Activated B cell treated with CpG ODN at 0.5 μM for 24 hours (primary cell): ENCODE results near the gene MKLN1. TPM values are rescaled to one million over a fixed set of nuclear protein-coding genes. Genes with fewer than 3 reads are reported as not detected.
"Not testable (repeated sequence)": the region's sequence is repeated elsewhere in the genome, so short reads cannot be mapped to it uniquely, and the experiment has no call there.

Source experiments
- ATAC-seq: fragments of 200-7000 bp; cut with Tn5 transposase; one replicate; pipeline ENCODE4 v1.10.0; 2021; ENCODE audit warnings: low read depth, mild to moderate bottlenecking, moderate library complexity
- CTCF ChIA-PET: fragments of 350-600 bp; sonication (Branson Sonifier 250); formaldehyde crosslinking; loops from one replicate; lab custom pipeline; 2021; ENCODE audit warnings: antibody characterized with exemption; lab: Charles Lee
- POLR2A ChIA-PET: fragments of 350-600 bp; sonication (Branson Sonifier 250); formaldehyde crosslinking; loops from one replicate; lab custom pipeline; 2021; ENCODE audit warnings: antibody characterized with exemption; lab: Charles Lee
- DNase-seq: peaks from one replicate; pipeline ENCODE4 v3.0.0; 2022
- H3K27ac Mint-ChIP-seq: one replicate; pipeline ENCODE4 v1.8.0; 2020; ENCODE audit warnings: mixed read lengths
- H3K27me3 Mint-ChIP-seq: one replicate; pipeline ENCODE4 v1.8.0; 2021; ENCODE audit warnings: mixed read lengths
- H3K36me3 Mint-ChIP-seq: one replicate; pipeline ENCODE4 v1.8.0; 2021; ENCODE audit warnings: low read depth, mixed read lengths
- H3K4me1 Mint-ChIP-seq: one replicate; pipeline ENCODE4 v1.8.0; 2021; ENCODE audit warnings: mixed read lengths
- H3K4me3 Mint-ChIP-seq: one replicate; pipeline ENCODE4 v1.8.0; 2020; ENCODE audit warnings: mild to moderate bottlenecking, mixed read lengths
- H3K9me3 Mint-ChIP-seq: one replicate; pipeline ENCODE4 v1.8.0; 2020; ENCODE audit warnings: mixed read lengths
- CTCF ChIP-seq: fragments of 200-600 bp; IDR thresholded peaks from one replicate; pipeline ENCODE4 v1.8.0; 2022; ENCODE audit warnings: antibody characterized with exemption, mild to moderate bottlenecking
- intact Hi-C: fragments of 100-400 bp; cut with micrococcal nuclease; formaldehyde crosslinking; loops from one replicate; pipeline ENCODE4 v1.15.1; 2024
- total RNA-seq: library from RNA; stranded (reverse); gene quantifications from 2 replicates; pipeline ENCODE4 v1.2.3, GENCODE V29; 2022

The MKLN1 gene
- total RNA-seq, 1 donor from 2014 or later = 64.6 TPM

- DNase-seq (no peak), ATAC-seq (no peak)
- Mint-ChIP-seq H3K9me3 (no peaks in the 10 kb centered on the region), H3K27me3 (no peaks in the 10 kb centered on the region), H3K4me1 (peaks cover 14% of the 10 kb centered on the region), H3K27ac (no peak overlapping the region), H3K4me3 (no peak overlapping the region), H3K36me3 (peaks cover 8% of the 10 kb centered on the region)
- CTCF ChIA-PET = interaction anchor here (1.1 kb wide), 1 partner anchor 152 kb away, joined by 4 read pairs; no protein-coding TSS in a partner anchor
- intact Hi-C loops = no loop called here
- POLR2A ChIA-PET = no interaction called here
- no peak for TF ChIP-seq CTCF
These were observed 175.3 kb downstream of the MKLN1 start for GRCh38 chr7:131502810-131503508.

- ChIA-PET POLR2A (no interaction called here), CTCF (interaction anchor here (0.9 kb wide), 1 partner anchor 151 kb away, joined by 3 read pairs; no protein-coding TSS in a partner anchor)
- H3K4me1 Mint-ChIP-seq = peaks cover 19% of the 10 kb centered on the region
- TF ChIP-seq CTCF = no peak
- ATAC-seq (no peak), DNase-seq (no peak)
- no peak overlapping the region for H3K4me3 Mint-ChIP-seq
- H3K9me3 Mint-ChIP-seq = no peaks in the 10 kb centered on the region
- intact Hi-C loops = no loop called here
- peaks cover 5% of the 10 kb centered on the region for H3K36me3 Mint-ChIP-seq
- no peak overlapping the region for H3K27ac Mint-ChIP-seq
- H3K27me3 Mint-ChIP-seq = no peaks in the 10 kb centered on the region
These were observed 176.0 kb downstream of the MKLN1 start for GRCh38 chr7:131503639-131504038.

GRCh38 chr7:131504157-131504899, 176.7 kb downstream of the MKLN1 start:
- ATAC-seq = no peak
- H3K27ac Mint-ChIP-seq = no peak overlapping the region
- no peaks in the 10 kb centered on the region for H3K36me3 Mint-ChIP-seq

GRCh38 chr7:131505037-131505620, 177.5 kb downstream of the MKLN1 start:
- H3K27ac Mint-ChIP-seq, H3K27me3 Mint-ChIP-seq, DNase-seq, ATAC-seq, H3K9me3 Mint-ChIP-seq, CTCF ChIA-PET, H3K4me3 Mint-ChIP-seq, POLR2A ChIA-PET, H3K36me3 Mint-ChIP-seq: not testable (repeated sequence)
- intact Hi-C loops = loop anchor here (5.0 kb wide), 1 partner anchor 52 kb away; the partner anchor contains the start of gene PODXL
- H3K4me1 Mint-ChIP-seq = peaks cover 19% of the 10 kb centered on the region

More at GRCh38 chr7:131504157-131504899, 176.7 kb downstream of the MKLN1 start:
- CTCF ChIA-PET = interaction anchor here (0.9 kb wide), 1 partner anchor 150 kb away, joined by 3 read pairs; no protein-coding TSS in a partner anchor
- Mint-ChIP-seq H3K4me3 (no peak overlapping the region), H3K9me3 (no peaks in the 10 kb centered on the region), H3K27me3 (peaks cover 3% of the 10 kb centered on the region), H3K4me1 (peaks cover 19% of the 10 kb centered on the region)
- no peak for DNase-seq
- POLR2A ChIA-PET = no interaction called here
- intact Hi-C loops = no loop called here
- no peak for TF ChIP-seq CTCF

GRCh38 chr7:131505636-131506557, 178.2 kb downstream of the MKLN1 start:
- CTCF ChIA-PET = interaction anchor here (1.5 to 3.3 kb wide), 2 partner anchors 7 to 149 kb away, joined by 4 to 25 read pairs; no protein-coding TSS in a partner anchor
- peaks cover 19% of the 10 kb centered on the region for H3K4me1 Mint-ChIP-seq
- POLR2A ChIA-PET = no interaction called here
- H3K9me3 Mint-ChIP-seq = no peaks in the 10 kb centered on the region
- intact Hi-C loops = loop anchor here (5.0 kb wide), 1 partner anchor 51 kb away; the partner anchor contains the start of gene PODXL
- peaks cover 3% of the 10 kb centered on the region for H3K27me3 Mint-ChIP-seq
- no peaks in the 10 kb centered on the region for H3K36me3 Mint-ChIP-seq
- no peak overlapping the region for H3K4me3 Mint-ChIP-seq
- H3K27ac Mint-ChIP-seq = no peak overlapping the region
- ATAC-seq (no peak), DNase-seq (no peak)
- TF ChIP-seq CTCF = no peak
